NCI-H1417 (cell line): ENCODE measurements around the gene ARMC8.

Experiments used
- DNase-seq, 3 experiments: peaks; one replicate each; lab custom pipeline; 2025; lab: John Stamatoyannopoulos, UW

The ARMC8 gene

GRCh38 chr3:138307899-138308298 is 120.8 kb downstream of the ARMC8 start:
- DNase-seq: no peak

- no peak for DNase-seq
Observed at GRCh38 chr3:138308783-138309182, 121.7 kb downstream of the ARMC8 start.

DNA sequence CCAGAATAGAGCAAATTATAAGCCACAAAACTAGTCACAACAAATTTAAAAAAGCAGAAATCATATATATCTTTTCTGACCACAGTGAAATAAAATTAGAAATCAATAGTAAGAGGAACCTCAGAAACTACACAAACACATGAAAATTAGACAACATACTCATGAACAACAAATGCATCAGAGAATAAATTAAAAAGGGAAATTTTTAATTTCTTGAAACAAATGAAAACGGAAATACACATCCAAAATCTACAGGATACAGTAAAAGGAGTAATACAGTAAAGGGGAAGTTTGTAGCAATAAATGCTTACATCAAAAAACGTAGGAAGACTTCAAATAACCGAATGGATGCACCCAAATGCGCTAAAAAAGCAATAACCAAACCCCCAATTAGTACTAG is 123.4 kb downstream of the ARMC8 start:
- DNase-seq: no peak

GRCh38 chr3:138314751-138315150 is 127.7 kb downstream of the ARMC8 start:
- DNase-seq: no peak

- no peak for DNase-seq
Observed at GRCh38 chr3:138317687-138318086, 130.6 kb downstream of the ARMC8 start.

GRCh38 chr3:138323971-138324370 is 136.9 kb downstream of the ARMC8 start:
- no peak for DNase-seq

DNA sequence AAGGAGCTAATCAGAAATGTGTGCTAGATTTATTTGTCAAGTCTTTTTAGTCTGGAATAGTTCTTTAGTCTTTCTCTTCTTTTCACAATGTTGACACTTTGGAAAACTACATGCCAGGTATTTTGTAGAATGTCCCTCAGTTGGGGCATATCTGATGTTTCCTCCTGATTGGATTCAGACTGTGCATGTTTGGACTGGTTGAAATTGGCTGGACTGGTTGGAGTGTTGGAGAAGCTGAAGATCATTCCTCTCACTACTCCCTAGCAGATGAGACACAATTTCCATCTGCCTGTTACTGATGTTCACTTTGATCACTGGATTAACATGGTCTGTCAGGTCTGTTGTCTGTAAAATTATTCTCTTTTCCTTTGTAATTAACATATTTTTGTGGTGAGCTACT is 138.9 kb downstream of the ARMC8 start:
- DNase-seq: no peak

DNA sequence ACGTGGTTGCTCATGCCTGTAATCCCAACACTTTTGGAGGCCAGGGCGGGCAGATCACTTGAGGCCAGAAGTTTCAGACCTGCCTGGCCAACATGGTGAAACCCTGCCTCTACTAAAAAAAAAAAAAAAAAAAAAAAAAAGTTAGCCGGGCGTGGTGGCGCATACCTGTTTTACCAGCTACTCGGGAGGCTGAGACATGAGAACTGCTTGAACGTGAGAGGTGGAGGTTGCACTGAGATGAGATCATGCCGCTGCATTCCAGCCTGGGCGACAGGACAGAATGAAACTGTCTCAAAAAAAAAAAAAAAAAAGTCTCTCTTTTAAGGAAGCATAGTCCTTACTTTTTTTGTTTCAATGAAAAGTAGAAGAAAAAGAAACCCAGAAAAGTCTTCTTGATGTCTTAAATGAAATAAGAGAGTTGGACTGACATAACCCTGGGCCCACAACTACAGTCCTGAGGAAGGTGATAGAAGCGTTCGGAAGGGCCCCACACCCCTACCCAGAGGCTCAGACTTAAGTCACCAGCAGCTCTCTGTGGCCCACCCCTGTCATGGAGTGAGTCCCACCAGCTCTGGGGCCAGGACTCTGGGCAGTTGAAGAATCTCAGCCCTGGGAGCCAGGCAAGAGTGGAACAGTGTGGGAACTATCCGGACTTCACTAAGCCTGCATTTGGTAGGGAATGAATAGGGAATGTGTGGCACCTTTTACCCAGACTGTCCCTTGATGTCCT is 139.9 kb downstream of the ARMC8 start:
- no peak for DNase-seq

GRCh38 chr3:138327831-138328230 is 140.7 kb downstream of the ARMC8 start:
- DNase-seq: no peak

GRCh38 chr3:138328341-138328740 is 141.2 kb downstream of the ARMC8 start:
- no peak for DNase-seq

- DNase-seq: peak; percentile 96 to 98 (median 96)
Observed at GRCh38 chr3:138329127-138329983, 142.3 kb downstream of the ARMC8 start, which contains the start of gene NME9. TSS of gene NME9 (minus strand) at chr3:138329851. CDS start at chr3:138329335, 516 bp downstream.

- no peak for DNase-seq
Observed at GRCh38 chr3:138329984-138330293, 142.8 kb downstream of the ARMC8 start.

DNA sequence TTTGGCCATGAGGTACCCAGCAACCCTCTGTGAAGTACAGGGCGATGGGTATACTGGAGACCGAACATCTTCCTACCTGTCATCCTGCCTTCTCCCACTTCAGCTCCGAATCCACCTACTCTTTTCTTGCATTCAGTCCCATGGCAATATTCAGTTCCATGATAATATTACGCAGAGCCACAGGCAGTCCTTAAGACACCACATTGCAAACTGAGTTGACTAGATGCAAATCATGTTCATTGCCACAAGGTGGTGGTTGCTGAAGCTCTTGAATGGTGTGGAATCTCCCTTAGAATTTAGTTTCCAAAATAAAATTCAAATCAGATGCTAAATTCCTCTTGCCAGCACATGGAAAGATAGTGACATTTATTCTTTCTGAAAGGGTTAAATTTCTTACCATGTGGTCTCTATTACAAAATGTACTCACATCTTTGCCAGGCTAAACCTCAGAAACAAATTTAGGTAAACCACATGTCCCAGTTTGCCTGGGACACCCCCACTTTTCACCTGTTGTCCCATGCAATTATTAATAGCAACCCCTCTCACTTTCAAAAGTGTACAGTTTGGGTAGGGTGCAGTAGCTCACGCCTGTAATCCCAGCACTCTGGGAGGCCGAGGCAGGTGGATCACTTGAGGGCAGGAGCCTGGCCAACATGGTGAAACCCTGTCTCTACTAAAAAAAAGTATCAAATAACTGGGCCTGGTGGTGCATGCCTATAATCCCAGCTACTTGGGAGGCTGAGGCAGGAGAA is 144.2 kb downstream of the ARMC8 start:
- DNase-seq: peak in 1 of 3 experiments; percentile 4

- DNase-seq: peak in 1 of 3 experiments; percentile 36
Observed at GRCh38 chr3:138332472-138333073, 145.5 kb downstream of the ARMC8 start.

- DNase-seq: no peak
Observed at GRCh38 chr3:138334608-138335007, 147.5 kb downstream of the ARMC8 start.

DNA sequence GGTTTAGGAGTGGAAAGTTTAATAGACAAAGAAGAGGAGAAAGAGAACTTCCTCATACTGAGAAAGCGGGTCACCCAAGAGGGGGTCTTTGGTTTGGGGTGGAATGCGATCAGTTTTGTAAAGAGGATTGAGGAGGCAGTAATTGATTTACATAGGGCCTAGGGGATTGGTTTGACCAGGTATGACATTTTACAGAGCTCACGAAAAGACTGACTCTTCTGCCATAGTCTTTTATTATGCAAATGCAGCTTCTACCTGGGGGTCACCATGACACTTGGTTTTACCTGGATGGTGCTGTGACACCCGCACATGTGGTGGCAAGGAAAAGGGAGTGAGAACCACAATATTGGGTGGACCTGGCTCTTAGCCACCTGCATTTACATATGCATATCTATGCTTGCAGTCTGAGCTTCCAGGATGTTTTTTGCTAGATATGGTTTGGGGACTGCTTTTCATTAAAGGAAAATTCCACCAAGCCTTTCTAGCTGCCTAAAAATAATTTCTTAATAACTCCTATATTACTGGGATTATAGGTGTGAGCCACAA is 149.4 kb downstream of the ARMC8 start:
- no peak for DNase-seq

DNA sequence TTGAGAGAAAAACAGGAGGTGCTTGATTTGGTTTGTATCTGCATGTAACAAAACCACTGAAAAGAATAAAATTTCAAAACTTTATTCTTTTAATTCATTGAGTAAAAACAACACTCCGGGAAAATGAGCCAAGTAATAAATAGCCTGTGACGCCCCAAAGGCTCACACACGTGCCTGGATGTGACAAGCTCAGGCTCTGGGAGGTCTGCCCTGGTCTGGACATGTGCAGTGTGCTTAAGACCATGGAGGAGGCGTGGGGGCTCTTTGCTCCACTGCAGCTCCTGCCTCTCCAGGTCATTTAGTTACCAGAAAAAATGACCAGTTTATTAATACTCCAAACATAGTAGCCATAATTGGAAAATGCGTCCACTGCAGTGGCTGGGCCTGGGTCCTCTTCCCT is 151.1 kb downstream of the ARMC8 start:
- DNase-seq: no peak

- no peak for DNase-seq
Observed at GRCh38 chr3:138338811-138339210, 151.7 kb downstream of the ARMC8 start.

GRCh38 chr3:138340511-138340910 is 153.4 kb downstream of the ARMC8 start:
- no peak for DNase-seq

GRCh38 chr3:138344754-138345153 is 157.7 kb downstream of the ARMC8 start:
- no peak for DNase-seq
